Sciatic nerve (tissue), 2 donors: ENCODE results near the gene PBOV1. TPM values are rescaled to one million over a fixed set of nuclear protein-coding genes. Genes with fewer than 3 reads are reported as not detected.

Source experiments
- ATAC-seq: fragments of 200-7000 bp; cut with Tn5 transposase; one replicate; pipeline ENCODE4 v1.9.1; 2020; ENCODE audit warnings: mild to moderate bottlenecking, moderate library complexity
- DNase-seq: peaks from one replicate; pipeline ENCODE4 v3.0.0-alpha.2; 2020; ENCODE audit warnings: low spot score
- intact Hi-C: fragments of 100-400 bp; cut with DNase I; formaldehyde crosslinking; loops from one replicate; pipeline ENCODE4 v1.14.2; 2022
- total RNA-seq: library from RNA; stranded (reverse); fragmentation: NEBNext Ultra II Directional; extraction: Animal tissue kit (Norgen Biotek cat#: 25700); gene quantifications from one replicate; pipeline ENCODE4 v1.2.1, GENCODE V29; 2021
- donor health status: DM: no; HTN: no; CAD: no.
- donor health status: DM: no; HTN: no; CAD: no.

Gene PBOV1
- total RNA-seq, 1 donor from 2014 or later, result not detected

DNA sequence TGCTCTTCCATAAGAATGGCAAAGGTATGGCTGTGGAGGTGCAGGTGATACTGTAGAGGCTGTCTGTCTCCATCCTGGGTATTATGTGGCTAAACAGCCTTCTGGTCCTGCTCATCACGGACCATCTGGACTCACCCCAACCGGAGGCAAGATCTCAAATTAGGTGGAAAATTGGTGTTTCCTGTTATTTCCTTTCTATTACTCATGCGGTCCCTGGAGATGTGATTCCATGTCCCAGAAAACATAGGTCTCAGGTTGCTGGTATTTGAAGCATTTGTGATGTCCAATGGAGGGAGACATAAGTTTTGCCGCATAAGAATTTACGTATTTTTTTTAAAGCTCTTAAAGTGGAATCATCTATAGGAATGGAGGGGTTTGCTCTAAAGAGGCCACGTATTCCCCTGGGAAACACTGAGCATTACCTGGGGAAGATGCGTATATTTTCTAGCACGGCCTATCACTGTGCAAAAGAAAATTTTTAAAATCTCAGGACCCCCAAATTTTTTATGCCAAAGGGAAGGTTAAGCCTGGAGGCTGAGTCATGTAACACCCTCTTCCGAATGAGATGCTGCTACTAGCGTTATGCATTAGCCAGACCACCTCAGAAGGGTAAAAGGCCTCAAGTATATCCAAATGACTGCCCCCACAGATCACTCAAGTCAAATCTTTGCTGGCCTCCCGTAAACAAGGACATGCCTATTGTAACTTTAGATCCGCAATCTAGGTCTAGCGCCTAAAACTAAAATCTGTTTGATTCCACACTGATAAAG, 22.4 kb upstream of the PBOV1 start:
- DNase-seq, result no peak
- intact Hi-C loops, result no loop called here
- no peak for ATAC-seq

DNA sequence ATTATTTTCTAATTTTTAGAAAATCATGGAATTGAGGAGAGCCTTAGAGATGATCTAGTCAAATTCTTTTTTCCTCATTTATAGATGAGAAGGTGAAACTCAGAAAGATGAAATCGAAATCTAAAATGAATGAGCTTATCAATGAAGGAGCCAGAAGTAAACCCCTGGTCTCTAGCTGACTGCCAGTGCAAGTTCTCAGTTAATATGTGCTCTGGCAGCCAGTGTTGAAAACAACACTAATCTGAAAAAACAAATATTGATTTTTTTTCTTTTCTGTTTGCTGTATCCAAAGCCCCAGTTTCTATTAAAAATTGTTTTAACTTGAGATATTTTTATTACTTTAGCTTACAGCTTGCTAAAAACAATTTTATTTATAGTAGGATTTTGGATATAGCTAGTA, 21.5 kb upstream of the PBOV1 start:
- no peak for DNase-seq
- intact Hi-C loops, result no loop called here
- ATAC-seq, result no peak

DNA sequence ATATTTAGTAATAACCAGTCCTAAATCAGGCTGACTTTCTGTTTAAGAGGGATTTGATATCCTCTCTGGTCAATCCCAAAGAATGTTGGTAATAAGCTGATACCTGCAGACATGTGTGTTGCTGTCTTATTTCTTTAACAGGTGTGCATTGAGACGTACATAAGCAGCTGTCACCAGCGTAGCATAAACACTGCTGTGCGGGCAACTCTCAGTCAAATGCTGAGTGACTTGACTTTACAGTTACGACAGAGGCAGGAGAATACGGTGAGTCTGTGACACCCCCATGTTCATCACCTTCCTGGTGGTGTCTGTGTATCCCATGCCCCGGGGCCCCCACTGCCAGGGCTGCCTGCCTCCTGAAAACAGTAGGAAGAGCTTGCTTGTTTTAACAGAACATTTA, 20.1 kb upstream of the PBOV1 start:
- no peak for DNase-seq
- ATAC-seq, result no peak
- intact Hi-C loops, result no loop called here

GRCh38 chr6:138237463-138237862, 19.2 kb upstream of the PBOV1 start:
- intact Hi-C loops, result no loop called here

GRCh38 chr6:138235693-138236092, 17.4 kb upstream of the PBOV1 start:
- intact Hi-C loops, result no loop called here
- no peak for ATAC-seq
- no peak for DNase-seq

More at GRCh38 chr6:138237463-138237862, 19.2 kb upstream of the PBOV1 start:
- DNase-seq, result no peak
- ATAC-seq, result no peak

DNA sequence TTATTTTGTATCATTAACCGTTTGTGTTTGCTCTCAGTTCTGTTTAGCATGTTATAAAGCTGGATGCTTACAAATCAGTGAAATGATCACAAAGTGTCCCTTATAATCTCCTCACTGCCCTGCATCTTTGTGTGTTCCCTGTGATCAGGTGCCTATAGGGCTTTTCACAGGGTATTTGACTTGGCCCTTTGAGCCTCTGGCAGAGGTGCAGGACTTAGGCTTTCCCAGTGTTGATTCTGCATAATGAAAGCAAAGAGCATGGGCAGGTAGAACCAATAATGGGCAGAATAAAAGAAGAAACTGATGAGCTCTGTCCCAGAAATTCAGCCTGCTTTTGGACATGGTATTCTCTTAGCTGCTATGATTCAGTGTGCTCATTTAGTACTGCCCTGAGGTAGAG, 16.9 kb upstream of the PBOV1 start:
- intact Hi-C loops, result no loop called here
- ATAC-seq (no peak), DNase-seq (no peak)

DNA sequence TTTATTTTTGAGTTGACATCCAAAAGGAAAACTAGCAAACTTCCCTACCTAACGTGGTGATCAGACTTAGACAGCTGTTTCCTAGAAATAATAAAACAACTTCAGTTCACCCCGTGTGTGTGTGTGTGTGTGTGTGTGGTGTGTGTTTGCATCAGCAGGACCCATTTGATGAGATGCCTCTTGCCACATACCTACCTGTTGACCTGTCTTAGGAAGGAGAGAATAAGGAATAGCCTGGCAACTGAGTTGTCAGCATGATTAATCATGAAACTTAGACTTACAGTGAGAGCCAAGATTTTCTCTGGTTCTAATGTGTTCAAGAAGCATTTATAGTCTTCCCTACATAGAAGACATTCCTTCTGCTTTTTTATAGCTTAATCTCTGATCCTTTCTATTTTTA, 16.1 kb upstream of the PBOV1 start:
- DNase-seq, result no peak
- no peak for ATAC-seq
- intact Hi-C loops, result no loop called here

DNA sequence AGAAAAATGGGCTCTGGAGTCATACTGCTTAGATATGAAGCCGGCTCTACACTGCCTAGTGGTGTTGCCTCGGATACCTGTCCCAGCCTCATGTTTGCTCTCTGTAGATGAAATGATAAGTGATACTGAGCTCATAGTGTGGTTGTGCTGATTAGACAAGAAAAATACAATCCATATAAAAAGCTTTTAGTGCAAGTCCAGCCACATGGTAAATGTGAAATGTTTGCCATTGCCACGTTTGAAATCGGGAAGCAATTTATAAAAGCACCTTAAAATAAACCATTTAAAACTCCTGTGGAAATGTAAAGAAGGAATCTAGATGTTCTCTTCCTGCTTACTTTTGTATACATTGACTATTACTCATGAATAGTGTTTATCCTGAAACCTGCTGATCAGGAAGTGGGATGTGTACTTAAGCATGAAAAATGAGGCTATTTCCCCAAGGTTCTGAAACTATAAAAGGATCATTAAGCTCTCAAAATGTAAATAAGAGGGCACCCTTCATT, 13.1 kb upstream of the PBOV1 start:
- intact Hi-C loops, result no loop called here
- no peak for DNase-seq
- ATAC-seq, result no peak

DNA sequence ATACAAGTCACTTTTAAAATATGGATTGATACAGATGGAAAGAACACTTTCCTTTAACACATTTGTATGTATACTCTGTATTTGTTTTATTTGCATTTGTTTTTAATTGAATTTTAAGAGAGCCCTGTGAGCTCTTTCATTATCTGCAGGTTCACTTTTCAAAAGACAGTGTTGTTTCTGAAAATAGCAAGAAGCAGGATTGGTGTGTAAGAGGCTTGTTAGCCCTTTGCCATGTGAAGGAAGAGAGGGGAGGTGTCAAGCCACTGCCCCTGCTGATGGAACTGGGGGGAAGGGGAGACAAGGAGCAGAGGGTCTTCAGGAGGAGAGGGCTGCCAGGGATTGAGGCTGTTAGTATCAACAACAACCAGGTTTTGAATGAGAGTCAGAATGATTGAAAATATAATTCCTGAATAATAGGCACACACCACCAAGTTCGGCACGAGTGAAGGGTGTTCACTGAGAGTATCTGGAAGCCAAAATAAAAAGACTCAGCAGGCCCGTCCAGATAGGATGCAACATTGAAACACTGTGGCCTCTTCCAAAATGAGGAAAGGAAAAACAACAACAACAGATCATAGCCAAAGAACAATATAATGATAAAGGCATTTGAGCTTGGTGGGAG, 12.6 kb upstream of the PBOV1 start:
- no peak for DNase-seq
- intact Hi-C loops, result no loop called here
- no peak for ATAC-seq

DNA sequence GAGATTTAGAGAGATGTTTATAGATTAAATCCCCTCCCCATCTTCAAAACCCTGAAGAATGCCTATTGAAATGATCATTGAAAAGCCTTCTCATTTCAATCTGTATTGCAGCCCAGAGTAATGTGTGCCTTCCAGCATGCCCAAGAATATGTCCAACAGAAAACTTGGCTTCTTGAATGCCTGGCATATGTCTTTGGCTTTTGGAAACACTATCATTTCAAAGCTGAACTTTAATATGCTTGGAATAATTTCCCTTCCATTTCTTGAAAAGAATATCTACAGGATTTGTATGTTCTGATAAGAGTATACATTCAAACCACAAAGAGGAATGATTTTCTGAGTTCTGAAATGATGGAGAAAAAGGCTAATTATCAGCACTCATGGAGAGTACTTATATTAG, 11.9 kb upstream of the PBOV1 start:
- DNase-seq (no peak), ATAC-seq (no peak)
- intact Hi-C loops, result no loop called here

GRCh38 chr6:138229663-138230179, 11.4 kb upstream of the PBOV1 start:
- intact Hi-C loops, result no loop called here
- no peak for ATAC-seq
- no peak for DNase-seq

DNA sequence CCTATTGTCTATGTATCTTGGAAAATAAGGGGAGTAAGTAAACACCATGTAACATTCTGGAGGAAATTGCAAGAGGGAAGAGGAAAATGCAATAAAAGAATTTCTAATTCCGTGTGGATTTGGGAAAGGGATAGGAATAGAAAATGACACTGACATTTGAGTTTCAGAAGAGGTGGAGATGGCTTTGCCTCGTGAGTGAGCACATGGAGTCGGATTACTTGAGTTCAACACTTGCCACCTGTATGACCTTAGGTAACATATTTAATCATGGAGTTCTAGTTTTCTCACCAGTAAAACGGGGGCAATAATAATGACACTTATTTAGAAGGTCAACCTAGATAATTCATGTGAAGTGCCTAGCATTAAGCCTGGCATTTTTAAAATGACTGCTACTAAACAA, 10.8 kb upstream of the PBOV1 start:
- no peak for DNase-seq
- ATAC-seq, result no peak

DNA sequence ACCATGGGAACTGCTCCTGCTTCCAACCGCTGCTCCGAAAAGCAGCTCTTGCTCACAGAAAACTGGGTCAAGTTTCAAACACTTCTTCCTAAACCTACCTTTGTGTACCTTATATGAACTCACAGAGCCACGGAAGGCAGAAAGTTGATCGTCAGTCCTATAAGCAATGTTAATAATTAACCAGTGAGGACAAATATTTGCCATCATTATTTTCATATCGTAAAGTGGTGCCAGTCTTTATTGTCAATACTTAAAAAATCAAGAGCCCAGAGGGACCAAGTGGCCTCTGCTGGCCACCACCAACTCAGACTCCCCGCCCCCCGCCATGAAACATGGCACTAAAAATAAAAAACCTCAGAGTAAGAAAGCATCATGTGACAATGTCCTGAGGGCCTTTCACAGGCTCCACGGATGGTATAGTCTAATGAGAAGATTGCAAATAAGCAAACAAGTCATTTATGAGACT, 9.1 kb upstream of the PBOV1 start:
- no peak for DNase-seq
- intact Hi-C loops, result no loop called here
- no peak for ATAC-seq

More for the DNA sequence above, 10.8 kb upstream of the PBOV1 start:
- intact Hi-C loops, result no loop called here

- DNase-seq (no peak), ATAC-seq (no peak)
- intact Hi-C loops, result no loop called here
These were observed 8.5 kb upstream of the PBOV1 start for GRCh38 chr6:138226700-138227315.

- intact Hi-C loops, result no loop called here
- ATAC-seq, result no peak
- DNase-seq, result no peak
These were observed 7.7 kb upstream of the PBOV1 start for GRCh38 chr6:138225953-138226352.

- intact Hi-C loops, result no loop called here
- ATAC-seq (no peak), DNase-seq (no peak)
These were observed 4.7 kb upstream of the PBOV1 start for GRCh38 chr6:138222901-138223546.

DNA sequence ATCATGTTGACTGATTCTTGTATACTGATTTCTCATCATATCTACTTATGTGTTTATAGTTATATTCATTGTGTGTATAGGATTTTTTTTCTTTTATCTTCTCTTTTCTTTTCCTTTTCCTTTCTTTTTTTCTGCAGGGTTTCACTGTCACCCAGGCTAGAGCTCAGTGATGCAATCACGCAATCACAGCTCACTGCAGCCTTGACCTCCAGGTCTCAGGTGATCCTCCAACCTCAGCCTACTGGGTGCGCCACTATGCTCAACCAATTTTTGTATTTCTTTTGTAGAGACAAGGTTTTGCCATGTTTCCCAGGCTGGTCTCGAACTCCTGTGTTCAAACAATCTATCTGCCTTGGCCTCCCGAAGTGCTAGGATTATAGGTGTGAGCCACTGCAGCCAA, 1.6 kb upstream of the PBOV1 start:
- no peak for DNase-seq
- ATAC-seq, result no peak
- intact Hi-C loops, result no loop called here

DNA sequence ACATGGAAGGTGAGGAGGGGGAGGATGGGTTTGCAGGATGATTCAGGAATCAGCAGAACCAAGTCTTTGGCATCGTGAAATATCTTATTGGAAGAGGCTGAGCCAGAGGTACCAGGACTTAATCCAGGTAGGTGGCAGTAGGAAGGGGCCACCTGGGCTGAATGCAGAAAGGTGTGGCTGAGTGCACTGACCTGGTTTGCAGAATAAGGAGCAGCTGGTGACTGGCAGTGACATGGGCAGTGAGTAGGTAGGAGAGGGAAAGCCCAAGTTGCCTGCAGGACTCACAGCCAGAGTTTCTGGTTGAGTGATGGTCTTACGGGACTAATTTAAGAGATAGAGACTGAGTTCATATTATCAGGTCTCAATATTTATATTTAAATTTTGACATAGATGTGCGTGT, 1.1 kb upstream of the PBOV1 start:
- no peak for ATAC-seq
- intact Hi-C loops, result no loop called here
- DNase-seq, result no peak

- ATAC-seq (no peak), DNase-seq (no peak)
- intact Hi-C loops, result no loop called here
These were observed 3.1 kb downstream of the PBOV1 start for GRCh38 chr6:138215093-138215782.
